IMR-90 (cell line): ENCODE measurements around the gene CLASRP. TPM values are rescaled to one million over a fixed set of nuclear protein-coding genes. Genes with fewer than 3 reads are reported as not detected.

Experiments used
- ATAC-seq: fragments of 200-7000 bp; cut with Tn5 transposase; 2 replicates; pipeline ENCODE4 v1.9.1; 2020; ENCODE audit warnings: low read depth, mild to moderate bottlenecking, moderate library complexity
- BruUV-seq: library from RNA; stranded (reverse); fragments of 400-500 nt; replicated peaks from 2 replicates; lab custom pipeline; 2021; lab: Mats Ljungman, UMichigan
- CTCF ChIA-PET: fragments of 300-600 bp; formaldehyde crosslinking; extraction: SDS; loops from one replicate; lab custom pipeline; 2021; ENCODE audit warnings: antibody characterized with exemption; lab: Yijun Ruan, JAX
- POLR2A ChIA-PET: fragments of 300-600 bp; sonication (Branson Sonifier 250); formaldehyde crosslinking; loops from one replicate; lab custom pipeline; 2022; ENCODE audit warnings: antibody characterized with exemption; ENCODE audit not compliant: unreplicated experiment; lab: Charles Lee
- DNase-seq: peaks from one replicate; pipeline ENCODE4 v3.0.0; 2013
- H2AFZ ChIP-seq: replicated peaks from 2 replicates; pipeline ENCODE3; 2013; ENCODE audit warnings: low read length, mild to moderate bottlenecking; ENCODE audit not compliant: poor library complexity
- H2AK5ac ChIP-seq: 2 replicates; pipeline ENCODE4 v1.6.1; 2013; ENCODE audit warnings: low read depth, low read length, inconsistent platforms
- H2AK9ac ChIP-seq: replicated peaks from 2 replicates; pipeline ENCODE3; 2013; ENCODE audit warnings: mild to moderate bottlenecking, low read depth, low read length, moderate library complexity; ENCODE audit not compliant: poor library complexity
- H2BK120ac ChIP-seq: 2 replicates; pipeline ENCODE4 v1.6.1; 2013; ENCODE audit warnings: low read depth, low read length, inconsistent platforms
- H2BK15ac ChIP-seq: 3 replicates; pipeline ENCODE4 v1.6.1; 2013; ENCODE audit warnings: low read depth, low read length, inconsistent platforms
- H2BK20ac ChIP-seq: 2 replicates; pipeline ENCODE4 v1.6.1; 2013; ENCODE audit warnings: low read depth, mild to moderate bottlenecking, inconsistent platforms, low read length, moderate library complexity
- H2BK5ac ChIP-seq: 2 replicates; pipeline ENCODE4 v1.6.1; 2013; ENCODE audit warnings: mild to moderate bottlenecking, low read depth, low read length, inconsistent platforms; ENCODE audit not compliant: poor library complexity, severe bottlenecking
- H3K14ac ChIP-seq: replicated peaks from 2 replicates; pipeline ENCODE4 v1.6.1; 2013; ENCODE audit warnings: low read depth, low read length, inconsistent platforms
- H3K18ac ChIP-seq: 2 replicates; pipeline ENCODE4 v1.6.1; 2013; ENCODE audit warnings: low read depth, low read length, control low read depth
- H3K23ac ChIP-seq: 2 replicates; pipeline ENCODE4 v1.6.1; 2013; ENCODE audit warnings: low read depth, low read length, inconsistent platforms
- H3K27ac ChIP-seq: 2 replicates; pipeline ENCODE4 v1.5.1; 2013; ENCODE audit warnings: mild to moderate bottlenecking, control low read depth, low read length; ENCODE audit not compliant: insufficient read depth
- H3K27me3 ChIP-seq: 2 replicates; pipeline ENCODE4 v1.6.1; 2013; ENCODE audit warnings: low read length; ENCODE audit not compliant: control insufficient read depth, insufficient read depth
- H3K36me3 ChIP-seq: 2 replicates; pipeline ENCODE4 v1.6.1; 2013; ENCODE audit warnings: low read length, mixed read lengths; ENCODE audit not compliant: control insufficient read depth, insufficient read depth
- H3K4ac ChIP-seq: 2 replicates; pipeline ENCODE4 v1.6.1; 2013; ENCODE audit warnings: low read depth, low read length, inconsistent platforms
- H3K4me1 ChIP-seq: 2 replicates; pipeline ENCODE4 v1.6.1; 2013; ENCODE audit warnings: low read length, mixed read lengths; ENCODE audit not compliant: control insufficient read depth, insufficient read depth
- H3K4me2 ChIP-seq: 2 replicates; pipeline ENCODE4 v1.6.1; 2013; ENCODE audit warnings: low read depth, mild to moderate bottlenecking, control low read depth, low read length, moderate library complexity
- H3K4me3 ChIP-seq: 2 replicates; pipeline ENCODE4 v1.5.1; 2013; ENCODE audit warnings: low read depth, mild to moderate bottlenecking, control low read depth, low read length, moderate library complexity; ENCODE audit not compliant: insufficient read depth
- H3K56ac ChIP-seq: 2 replicates; pipeline ENCODE4 v1.6.1; 2013; ENCODE audit warnings: low read length, inconsistent platforms; ENCODE audit not compliant: insufficient read depth; ENCODE audit errors: extremely low read depth
- H3K79me1 ChIP-seq, 2 experiments: 2 replicates each; pipeline ENCODE4 v1.6.1; 2013; ENCODE audit warnings: low read length in 2 of 2, inconsistent platforms in 1 of 2, low read depth in 1 of 2
- H3K9ac ChIP-seq: 2 replicates; pipeline ENCODE4 v1.6.1; 2013; ENCODE audit warnings: low read depth, low read length, control low read depth
- H3K9me1 ChIP-seq: 2 replicates; pipeline ENCODE4 v1.6.1; 2013; ENCODE audit warnings: low read length, inconsistent platforms; ENCODE audit not compliant: insufficient read depth
- H3K9me3 ChIP-seq: 2 replicates; pipeline ENCODE4 v1.6.1; 2013; ENCODE audit warnings: low read length; ENCODE audit not compliant: control insufficient read depth, insufficient read depth
- H4K20me1 ChIP-seq: 2 replicates; pipeline ENCODE4 v1.6.1; 2013; ENCODE audit warnings: low read length, inconsistent platforms; ENCODE audit not compliant: insufficient read depth
- H4K5ac ChIP-seq: 2 replicates; pipeline ENCODE4 v1.6.1; 2013; ENCODE audit warnings: mild to moderate bottlenecking, low read depth, low read length, control low read depth
- H4K8ac ChIP-seq, 2 experiments: 2 replicates each; pipeline ENCODE4 v1.6.1; 2013; ENCODE audit warnings: low read depth in 2 of 2, low read length in 2 of 2, control low read depth in 1 of 2, inconsistent platforms in 1 of 2
- H4K91ac ChIP-seq: 2 replicates; pipeline ENCODE4 v1.6.1; 2013; ENCODE audit warnings: low read depth, low read length, inconsistent platforms; ENCODE audit not compliant: insufficient read depth
- FOS ChIP-seq: fragments of 150-350 bp; IDR thresholded peaks from 2 replicates; pipeline ENCODE4 v1.6.1; 2016; ENCODE audit warnings: low read depth, low read length
- NFE2L2 ChIP-seq: fragments of 150-350 bp; IDR thresholded peaks from 2 replicates; pipeline ENCODE4 v1.6.1; 2016; ENCODE audit warnings: low read depth, mild to moderate bottlenecking, low read length
- RAD21 ChIP-seq: IDR thresholded peaks from 2 replicates; pipeline ENCODE4 v1.6.1; 2012; ENCODE audit warnings: low read length, improper control_type of control experiment
- RFX5 ChIP-seq: IDR thresholded peaks from 2 replicates; pipeline ENCODE4 v1.8.0; 2012; ENCODE audit warnings: low read depth, mild to moderate bottlenecking, low read length, moderate library complexity
- WGBS, 2 experiments: methylation state at CpG; one replicate each; pipeline versions ENCODE4 v1.1.5 to v1.1.7; 2013; ENCODE audit warnings: missing lambda C conversion rate in 2 of 2; ENCODE audit not compliant: insufficient read length in 1 of 2; ENCODE audit errors: extremely low coverage in 2 of 2; 5-methylcytosine and 5-hydroxymethylcytosine counted together
- dilution Hi-C: fragments of 300-500 bp; cut with HindIII; formaldehyde crosslinking; loops from one replicate; pipeline ENCODE4 v1.14.3; 2018; ENCODE audit warnings: low sequenced_read_pairs; ENCODE audit not compliant: unreplicated experiment
- in situ Hi-C: fragments of 300-500 bp; cut with MboI; formaldehyde crosslinking; loops from 3 replicates; pipeline ENCODE4 v1.14.3; 2019; ENCODE audit warnings: low sequenced_read_pairs, inconsistent platforms, mixed read lengths
- intact Hi-C: fragments of 100-400 bp; cut with micrococcal nuclease; formaldehyde crosslinking; loops from 2 replicates; pipeline ENCODE4 v1.10.0; 2022
- polyA plus RNA-seq, 3 experiments: library from polyadenylated mRNA; depleted of rRNA; stranded (reverse); fragments of >200 nt; gene quantifications; 2 replicates each; pipeline ENCODE4 v1.2.3, GENCODE V29; 2012; ENCODE audit warnings: low replicate concordance in 1 of 3
- total RNA-seq: library from RNA; depleted of rRNA; stranded (reverse); fragments of >200 nt; gene quantifications from 2 replicates; pipeline ENCODE4 v1.2.3, GENCODE V29; 2012

CLASRP gene
- total and polyA plus RNA-seq, 2 of the 4 experiments (the other 2 are of a cell fraction) = 19.9 to 31.7 TPM

- H3K27ac ChIP-seq = no peak overlapping the region
- H3K9ac ChIP-seq = no peak overlapping the region
- WGBS, 2 experiments = no CpG with 5 or more reads among the region's 6 CpGs
- peaks cover 19% of the 10 kb centered on the region for H4K20me1 ChIP-seq
- no peak overlapping the region for H3K4me3 ChIP-seq
- dilution Hi-C loops (no loop called here), intact Hi-C loops (no loop called here), in situ Hi-C loops (no loop called here)
- no peak overlapping the region for H4K91ac ChIP-seq
- no TSS peak for BruUV-seq
- no peaks in the 10 kb centered on the region for H3K9me3 ChIP-seq
- H2AFZ ChIP-seq = no peak overlapping the region
- peaks cover 28% of the 10 kb centered on the region for H3K36me3 ChIP-seq
- DNase-seq (no peak), ATAC-seq (no peak)
- H3K4ac ChIP-seq = no peak overlapping the region
- TF ChIP-seq FOS (no peak), RFX5 (no peak), NFE2L2 (no peak), RAD21 (no peak)
- H3K4me2 ChIP-seq = no peak overlapping the region
- no peak overlapping the region for H2BK20ac ChIP-seq
- no peak overlapping the region for H2BK120ac ChIP-seq
- H3K4me1 ChIP-seq = peaks cover 11% of the 10 kb centered on the region
- ChIA-PET POLR2A (no interaction called here), CTCF (no interaction called here)
- H2BK5ac ChIP-seq = no peak overlapping the region
- no peak overlapping the region for H4K8ac ChIP-seq
- peaks cover 8% of the 10 kb centered on the region for H3K9me1 ChIP-seq
- no peaks in the 10 kb centered on the region for H3K27me3 ChIP-seq
- no peak overlapping the region for H3K23ac ChIP-seq
- H2BK15ac ChIP-seq = no peak overlapping the region
- H4K5ac ChIP-seq = no peak overlapping the region
- H3K18ac ChIP-seq = no peak overlapping the region
- H2AK5ac ChIP-seq = no peak overlapping the region
- H3K56ac ChIP-seq = no peak overlapping the region
- no peak overlapping the region for H3K14ac ChIP-seq
- H3K79me1 ChIP-seq = peaks cover 15 to 18% of the 10 kb centered on the region in 2 experiments; a peak in 3 of 4 replicates
- H2AK9ac ChIP-seq = no peak overlapping the region
Measured at GRCh38 chr19:45035755-45036154, 3.1 kb upstream of the CLASRP start.
